ENCODE results near the gene UBE2V1.
"Not testable (repeated sequence)": the region's sequence is repeated elsewhere in the genome, so short reads cannot be mapped to it uniquely, and the experiment has no call there.

UBE2V1 gene

DNA sequence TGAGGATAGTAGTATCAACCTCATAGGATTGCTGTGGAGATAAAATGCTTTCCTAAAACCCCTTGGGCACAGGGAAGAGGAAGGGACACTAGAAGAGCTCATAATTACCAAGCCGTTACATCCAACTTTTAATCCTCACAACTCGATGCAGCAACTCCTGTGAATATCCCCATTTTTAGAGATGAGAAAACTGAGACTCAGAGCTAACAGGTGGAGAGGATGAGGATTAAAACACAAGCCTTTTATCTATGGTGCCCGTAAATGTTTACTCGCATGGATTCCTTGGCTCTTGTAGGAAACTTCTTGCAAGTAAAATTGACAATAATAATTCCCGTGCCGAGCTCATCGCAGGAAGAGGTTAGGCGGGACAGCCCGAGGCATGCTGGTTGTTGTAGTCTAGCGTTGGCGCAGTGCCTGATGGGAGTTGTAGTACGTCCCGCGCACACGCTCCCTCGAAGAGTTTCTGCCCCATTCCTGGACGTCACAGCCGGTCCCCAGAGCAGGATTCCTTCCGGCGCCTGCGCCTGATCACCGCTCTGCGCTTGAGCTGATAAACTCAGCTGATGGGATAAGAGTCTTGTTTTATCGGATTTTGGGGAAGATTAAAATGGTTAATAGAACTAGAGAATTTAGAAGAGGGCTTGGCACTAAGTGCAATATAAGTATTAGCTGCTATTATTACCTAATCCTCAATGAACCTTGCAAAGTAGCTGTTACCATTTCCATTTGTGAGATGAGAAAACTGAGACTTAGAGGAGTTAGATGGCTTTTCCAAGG, 2.8 kb upstream of the UBE2V1 start:
- DNase-seq: peak; percentile 34 to 98 (median 94)

GRCh38 chr20:50115041-50115512, 2.1 kb upstream of the UBE2V1 start:
- DNase-seq: no peak

DNA sequence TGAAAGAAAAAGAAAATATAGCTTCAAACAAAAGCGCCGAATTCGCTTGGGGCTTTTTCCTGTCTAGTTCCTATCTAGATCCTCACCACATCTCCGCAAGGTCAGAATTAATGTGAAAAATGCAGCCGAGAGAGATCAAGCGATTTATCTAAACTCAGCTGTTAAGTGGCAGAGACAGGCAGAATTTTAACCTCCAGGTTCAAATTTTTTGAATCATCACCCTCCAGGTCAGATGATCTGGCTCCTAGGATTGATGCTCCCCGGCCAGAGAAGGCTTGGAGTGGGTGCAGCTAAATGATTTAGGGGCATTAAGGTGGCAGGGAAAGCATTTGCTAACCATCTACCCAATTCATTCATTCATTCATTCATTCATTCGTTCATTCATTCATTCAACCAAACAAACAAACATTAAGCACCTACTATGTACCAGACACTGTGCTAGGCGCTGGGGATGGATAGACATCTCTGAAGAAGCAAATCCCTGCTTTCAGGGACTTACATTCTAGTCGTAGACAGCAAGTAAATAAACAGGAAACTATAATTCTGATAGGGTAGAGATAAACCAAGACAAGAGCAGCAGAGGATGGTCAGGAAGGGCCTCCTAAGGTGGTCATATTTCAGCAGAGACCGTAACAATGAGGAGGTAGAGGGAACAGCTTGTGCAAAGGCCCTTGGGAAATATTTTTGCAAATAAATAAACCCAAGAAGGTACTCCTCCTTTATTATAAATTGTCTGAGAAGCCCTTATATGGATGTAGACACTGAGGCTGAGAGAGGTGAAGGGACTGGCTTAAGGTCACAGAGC, 672 bp upstream of the UBE2V1 start:
- no peak for DNase-seq

DNA sequence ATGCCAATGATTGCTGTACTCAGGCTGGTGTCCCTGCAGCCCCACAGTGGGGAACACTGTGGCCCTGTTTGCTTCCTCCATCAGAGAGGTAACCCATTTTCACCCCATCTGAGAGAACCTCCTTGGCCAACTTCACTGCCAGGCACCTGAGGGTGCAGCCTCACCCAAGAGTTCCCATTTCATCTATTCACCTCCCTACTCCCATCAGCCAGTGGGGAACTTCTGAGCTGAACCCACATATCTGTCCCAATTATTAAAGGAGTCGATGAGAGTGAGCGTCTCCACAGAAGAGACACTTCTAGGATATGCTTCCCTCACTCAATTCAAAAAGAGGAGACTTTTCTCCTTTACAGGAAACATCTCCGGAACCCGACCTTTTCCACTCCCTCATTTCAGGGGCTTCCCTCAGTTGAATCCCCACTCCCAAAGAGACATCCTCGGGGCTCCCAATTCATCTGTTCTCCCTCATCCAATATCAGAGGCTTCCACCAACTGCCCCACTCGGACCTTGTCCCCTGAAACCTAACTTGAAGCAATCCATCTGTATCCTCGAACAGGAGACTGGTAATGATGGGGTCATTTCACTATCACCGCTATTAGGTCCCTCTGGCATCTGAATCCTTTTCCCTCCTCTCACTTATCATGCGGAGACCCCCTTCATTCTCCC, 988 bp downstream of the UBE2V1 start:
- DNase-seq: peak in 1 of 51 donors; percentile 17

GRCh38 chr20:50111120-50111828, 1.7 kb downstream of the UBE2V1 start:
- DNase-seq: no peak

DNA sequence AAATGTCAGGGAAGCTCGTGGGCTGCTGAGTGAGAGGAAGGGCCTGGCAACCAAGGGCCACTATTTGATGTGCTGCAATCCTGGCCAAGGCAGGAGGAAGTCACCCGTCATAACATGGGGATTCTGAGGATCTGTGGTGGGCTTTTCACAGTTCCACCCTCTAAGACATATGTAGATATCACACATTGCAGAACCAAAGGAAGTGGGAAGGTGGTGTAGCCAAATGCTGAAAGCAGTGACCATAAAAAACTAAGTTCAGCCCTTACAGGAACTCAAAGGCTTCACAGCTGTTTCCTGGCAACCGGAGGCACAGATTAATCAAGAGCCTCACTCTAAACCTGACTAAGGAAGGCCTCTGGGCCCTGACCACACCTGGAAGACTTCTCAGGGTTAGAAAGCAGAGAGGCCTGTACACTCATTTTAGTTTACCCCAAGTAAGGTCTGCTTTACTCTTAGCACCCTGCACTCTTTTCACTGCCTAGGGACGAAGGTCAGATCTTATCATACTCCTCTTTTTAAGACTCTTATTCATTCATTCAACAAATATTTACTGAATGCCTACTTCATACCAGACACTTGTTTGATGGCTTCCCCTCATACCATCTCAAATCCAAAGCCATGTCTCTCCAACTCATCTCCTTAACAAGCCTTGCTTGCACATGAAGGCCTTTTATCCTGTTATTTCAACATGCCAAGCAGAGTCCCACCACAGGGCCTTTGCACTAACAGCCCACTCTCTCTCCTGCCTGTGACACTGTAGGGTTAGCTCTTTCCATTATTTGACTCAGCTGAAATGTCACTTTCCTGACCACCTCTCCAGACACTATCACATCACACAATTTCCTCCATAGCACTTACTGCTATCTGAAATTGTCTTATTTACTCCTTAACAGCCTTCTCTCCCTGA, 2.6 kb downstream of the UBE2V1 start:
- no peak for DNase-seq

DNA sequence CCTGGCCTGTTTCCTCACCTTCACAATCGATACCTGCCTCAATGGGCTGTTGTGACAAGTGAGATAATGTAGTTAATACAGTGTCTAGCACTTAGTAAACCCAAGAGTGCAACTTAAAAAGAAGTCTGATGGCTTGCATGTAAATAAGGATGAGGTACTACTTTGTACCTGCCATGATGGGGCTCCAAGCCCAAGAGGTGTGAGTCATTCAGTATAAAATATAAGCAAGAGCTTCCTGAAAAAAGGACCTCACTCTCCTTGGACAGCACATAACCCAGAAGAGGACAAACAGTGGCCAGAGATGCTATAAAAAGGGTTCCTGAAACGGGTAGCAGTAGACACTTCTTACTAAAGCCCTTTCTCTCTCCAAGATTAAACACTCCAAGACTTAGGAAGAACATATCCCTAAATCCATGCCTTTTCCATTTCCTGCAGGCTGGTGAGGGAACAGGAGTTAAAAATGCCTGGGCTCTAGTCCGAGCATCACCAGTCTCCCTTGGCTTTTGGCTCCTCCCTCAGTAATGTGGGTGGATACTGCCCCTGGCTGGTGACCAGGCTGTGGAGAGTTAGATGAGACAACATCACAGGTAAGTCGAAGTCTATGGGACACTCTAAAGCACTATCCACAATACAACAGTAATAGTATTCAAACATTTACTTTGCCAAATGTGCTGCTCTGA, 4.3 kb downstream of the UBE2V1 start:
- DNase-seq: no peak

DNA sequence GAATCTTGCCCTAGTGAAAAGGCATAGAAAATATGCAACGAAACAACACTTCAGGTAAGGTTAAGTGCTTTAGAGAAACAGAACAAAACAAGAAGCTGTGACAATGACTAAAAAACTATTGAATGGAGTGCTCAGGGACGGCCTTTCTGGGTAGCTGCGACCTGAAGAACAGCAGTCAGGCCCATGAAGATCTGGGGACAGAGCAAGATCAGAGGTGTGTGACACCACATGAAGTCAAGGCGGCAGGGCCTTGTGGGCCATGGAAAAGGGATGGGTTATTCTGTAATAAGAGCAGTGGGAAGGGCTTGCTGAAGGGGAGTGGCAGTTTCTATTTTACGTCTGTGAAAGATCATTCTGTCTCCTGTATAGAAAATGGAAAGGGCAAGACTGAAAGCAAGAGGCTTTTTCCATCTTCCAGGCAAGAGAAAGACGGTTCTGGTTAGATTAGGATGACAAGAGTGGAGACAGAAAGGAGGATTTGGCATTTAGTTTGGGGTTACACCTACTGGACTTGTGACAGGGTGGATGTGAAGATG, 5.1 kb downstream of the UBE2V1 start:
- DNase-seq: no peak

GRCh38 chr20:50107086-50107660, 5.8 kb downstream of the UBE2V1 start:
- no peak for DNase-seq

DNA sequence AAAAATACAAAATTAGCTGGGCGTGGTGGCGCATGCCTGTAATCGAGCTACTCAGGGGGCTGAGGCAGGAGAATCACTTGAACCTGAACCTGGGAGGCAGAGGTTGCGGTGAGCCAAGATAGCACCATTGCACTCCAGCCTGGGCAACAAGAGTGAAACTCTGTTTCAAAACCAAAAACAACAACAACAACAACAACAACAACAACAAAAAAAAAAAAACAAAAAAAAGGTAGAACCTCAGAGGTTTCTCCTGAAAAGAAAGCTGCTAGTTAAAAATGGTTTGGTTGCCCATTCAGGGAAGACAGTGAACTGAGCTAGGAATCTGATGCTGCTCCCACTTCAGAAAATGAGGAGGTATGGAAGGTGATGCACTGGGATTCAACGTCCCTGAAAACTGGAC, 6.3 kb downstream of the UBE2V1 start:
- DNase-seq: not testable (repeated sequence)

- DNase-seq: not testable (repeated sequence)
Observed at GRCh38 chr20:50103464-50104107, 9.4 kb downstream of the UBE2V1 start.

DNA sequence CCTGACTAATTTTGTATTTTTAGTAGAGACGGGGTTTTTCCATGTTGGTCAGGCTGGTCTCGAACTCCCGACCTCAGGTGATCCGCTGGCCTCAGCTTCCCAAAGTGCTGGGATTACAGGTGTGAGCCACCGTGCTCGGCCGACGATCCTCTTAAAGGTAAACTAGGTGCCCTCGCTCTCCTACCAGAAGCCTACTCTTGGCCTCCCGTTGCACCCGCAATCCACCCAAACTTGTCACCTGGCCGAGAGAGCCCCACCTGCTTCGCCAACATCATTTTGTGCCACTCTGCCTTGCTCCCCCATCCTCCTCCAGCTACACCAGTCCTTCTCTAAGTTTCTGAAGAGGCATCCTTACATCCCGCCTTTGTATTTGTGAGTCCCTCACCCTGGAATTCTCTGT, 10.4 kb downstream of the UBE2V1 start:
- not testable (repeated sequence) for DNase-seq

DNA sequence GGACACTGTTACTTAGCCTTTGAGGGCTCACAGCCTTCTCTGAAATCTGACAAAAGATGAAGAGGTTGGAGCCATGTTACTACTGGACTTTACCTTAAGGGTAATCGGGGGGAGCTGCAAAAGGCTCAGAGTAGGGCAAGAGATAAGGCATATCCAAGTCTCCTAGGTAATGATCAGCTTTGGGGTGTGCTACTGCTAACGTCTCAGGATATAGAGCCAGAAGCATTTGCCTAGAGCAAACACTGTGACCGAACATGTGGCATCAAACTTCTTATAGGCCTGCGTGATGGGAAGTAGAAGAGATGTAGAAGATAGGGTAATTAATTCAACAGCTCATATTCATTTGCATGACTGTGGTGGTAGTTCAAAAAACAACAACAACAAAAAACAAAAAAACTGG, 11.1 kb downstream of the UBE2V1 start:
- DNase-seq: no peak

DNA sequence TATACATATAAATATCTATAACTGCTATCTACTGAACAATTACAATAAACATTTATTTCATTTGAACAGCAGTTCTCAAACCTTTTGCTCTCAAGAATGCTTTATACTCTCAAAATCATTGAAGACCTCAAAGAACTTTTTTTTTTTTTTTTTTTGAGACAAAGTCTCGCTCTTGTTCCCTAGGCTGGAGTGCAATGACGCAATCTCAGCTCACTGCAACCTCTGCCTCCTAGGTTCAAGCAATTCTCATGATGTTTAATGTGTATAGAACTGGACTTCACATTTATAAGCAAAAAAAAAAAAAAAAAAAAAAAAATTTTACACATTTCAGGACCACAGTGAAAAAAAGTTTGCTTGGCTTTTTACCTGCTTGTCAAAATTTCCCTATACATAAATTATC, 11.7 kb downstream of the UBE2V1 start:
- DNase-seq: no peak

DNA sequence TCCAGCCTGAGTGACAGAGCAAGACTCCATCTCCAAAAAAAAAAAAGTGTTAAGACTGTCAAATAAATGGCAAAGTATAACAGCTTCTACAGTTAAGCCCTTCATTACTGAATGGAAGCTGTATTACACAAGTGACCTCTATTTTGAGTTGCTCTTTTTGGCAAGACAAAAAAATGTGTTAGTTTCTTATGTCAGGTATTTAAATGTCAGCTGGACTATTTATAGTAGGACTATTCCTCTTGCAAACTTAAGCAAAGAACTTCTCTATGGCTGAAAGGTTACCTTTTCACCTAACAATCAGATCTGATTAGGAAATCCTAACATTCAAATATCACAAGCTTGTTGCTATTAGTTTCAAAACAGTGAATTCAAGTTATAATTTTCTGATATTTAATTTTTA, 12.4 kb downstream of the UBE2V1 start:
- no peak for DNase-seq

DNA sequence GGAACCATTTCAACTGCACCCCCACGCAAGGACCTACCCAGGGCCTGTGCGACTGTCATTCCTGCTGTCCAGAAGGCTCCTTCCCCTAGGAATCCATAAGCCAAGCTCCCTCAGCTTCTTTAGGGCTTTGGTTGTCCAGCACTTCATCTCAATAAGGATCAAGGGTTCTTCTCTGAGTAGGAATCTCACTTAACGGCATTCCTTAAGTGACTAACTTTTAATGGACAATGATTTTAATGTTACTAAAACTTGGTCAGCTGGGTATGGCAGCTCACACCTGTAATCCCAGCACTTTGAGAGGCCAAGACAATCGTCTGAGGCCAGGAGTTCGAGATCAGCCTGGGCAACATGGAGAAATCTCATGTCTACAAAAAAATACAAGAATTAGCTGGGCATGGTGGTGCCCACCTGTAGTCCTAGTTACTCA, 13.4 kb downstream of the UBE2V1 start:
- no peak for DNase-seq

DNA sequence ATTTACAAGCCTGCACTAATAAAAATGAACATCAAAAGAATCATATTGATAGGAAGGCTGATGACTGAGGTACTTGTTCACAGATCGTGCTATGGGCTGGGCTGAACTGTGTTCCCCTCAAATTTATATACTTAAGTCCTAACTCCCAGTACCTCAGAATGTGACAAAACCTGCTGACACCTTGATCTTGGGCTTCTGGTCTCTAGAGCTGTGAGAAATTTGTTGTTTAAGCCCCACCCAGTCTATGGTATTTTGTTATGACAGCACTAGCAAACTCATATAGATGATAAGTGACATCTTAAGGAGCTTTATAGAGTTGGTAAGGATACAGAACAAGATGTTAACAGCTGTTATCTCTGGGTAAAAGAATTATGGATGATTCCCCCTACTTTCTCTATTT, 13.8 kb downstream of the UBE2V1 start:
- no peak for DNase-seq

GRCh38 chr20:50098259-50098658, 14.7 kb downstream of the UBE2V1 start:
- DNase-seq: no peak

DNA sequence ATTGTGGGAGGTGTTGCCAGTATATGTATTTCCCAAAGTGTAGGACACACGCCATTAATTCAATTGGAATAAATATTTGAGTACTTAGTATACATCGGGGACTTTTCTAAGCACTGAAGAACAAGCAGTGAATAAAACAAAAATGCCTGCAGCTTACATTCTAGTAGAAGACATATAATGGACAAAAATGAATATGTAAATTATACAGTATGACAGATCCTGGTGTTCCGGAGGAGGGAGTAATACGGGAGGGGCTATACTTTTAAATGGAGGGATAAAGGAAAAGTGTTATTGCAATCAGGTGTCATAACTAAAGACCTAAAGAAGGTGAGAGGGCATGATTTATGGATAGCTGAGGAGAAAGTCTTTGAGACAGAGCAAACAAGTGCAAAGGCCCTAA, 15.1 kb downstream of the UBE2V1 start:
- no peak for DNase-seq
